Measurements from ENCODE around the gene A1BG. TPM values are rescaled to one million over a fixed set of nuclear protein-coding genes. Genes with fewer than 3 reads are reported as not detected.
A peak's percentile ranks its signal among the peaks of the same experiment; 100 is the strongest.
"Not testable (repeated sequence)": the region's sequence is repeated elsewhere in the genome, so short reads cannot be mapped to it uniquely, and the experiment has no call there.

The A1BG gene
- total RNA-seq, 4 donors from 2014 or later, result 8.7 to 18.4 (median 16.4) TPM

- DNase-seq (ENCODE audit: low spot score), result no peak
- TF ChIP-seq CTCF (IDR thresholded peaks at IDR 0.05), result no peak
- no peak for ATAC-seq (ENCODE audit: low FRiP score)
These were observed 3.1 kb downstream of the A1BG start for GRCh38 chr19:58350001-58350861.

GRCh38 chr19:58349590-58349989, 3.7 kb downstream of the A1BG start:
- ATAC-seq (ENCODE audit: low FRiP score) (no peak), DNase-seq (ENCODE audit: low spot score) (no peak)
- TF ChIP-seq CTCF (IDR thresholded peaks at IDR 0.05), result no peak

- not testable (repeated sequence) for DNase-seq (ENCODE audit: low spot score); ATAC-seq (ENCODE audit: low FRiP score)
These were observed 5.2 kb downstream of the A1BG start for GRCh38 chr19:58348080-58348479.

GRCh38 chr19:58346961-58347929, 6.0 kb downstream of the A1BG start:
- ATAC-seq (ENCODE audit: low FRiP score) (peak; percentile 90), DNase-seq (ENCODE audit: low spot score) (no peak)
- TF ChIP-seq CTCF (IDR thresholded peaks at IDR 0.05), result no peak

GRCh38 chr19:58345558-58345957, 7.7 kb downstream of the A1BG start:
- no peak for DNase-seq (ENCODE audit: low spot score)
- ATAC-seq (ENCODE audit: low FRiP score), result no peak
- TF ChIP-seq CTCF (IDR thresholded peaks at IDR 0.05), result no peak

GRCh38 chr19:58338825-58339558, 14.3 kb downstream of the A1BG start:
- no peak for ATAC-seq (ENCODE audit: low FRiP score)

More at GRCh38 chr19:58338825-58339558, 14.3 kb downstream of the A1BG start:
- no peak for DNase-seq (ENCODE audit: low spot score)
- TF ChIP-seq CTCF (IDR thresholded peaks at IDR 0.05), result no peak
